Activated CD4-positive, alpha-beta T cell treated with anti-CD3 and anti-CD28 coated beads, Interleukin-2, amount 50 U/mL, for 24 hours (primary cell): ENCODE measurements around the gene C10orf143.
"Not testable (repeated sequence)": the region's sequence is repeated elsewhere in the genome, so short reads cannot be mapped to it uniquely, and the experiment has no call there.

ENCODE experiments used
- DNase-seq, 2 donors: peaks; one replicate each; pipeline ENCODE4 v3.0.0-alpha.2; 2020; ENCODE audit warnings: low read depth in 1 of 2, low spot score in 1 of 2

The C10orf143 gene

GRCh38 chr10:130037169-130037661, 73.4 kb downstream of the C10orf143 start:
- DNase-seq, result no peak

- no peak for DNase-seq
These were observed 74.1 kb downstream of the C10orf143 start for GRCh38 chr10:130036296-130037065.

- DNase-seq, result no peak
These were observed 81.4 kb downstream of the C10orf143 start for GRCh38 chr10:130029209-130029608.

GRCh38 chr10:130028465-130028819, 82.2 kb downstream of the C10orf143 start:
- no peak for DNase-seq

GRCh38 chr10:130027716-130028464, 82.7 kb downstream of the C10orf143 start:
- DNase-seq, result no peak

GRCh38 chr10:130026670-130027456, 83.8 kb downstream of the C10orf143 start:
- DNase-seq, result no peak

- no peak for DNase-seq
These were observed 84.7 kb downstream of the C10orf143 start for GRCh38 chr10:130025811-130026485.

GRCh38 chr10:130025326-130025725, 85.3 kb downstream of the C10orf143 start:
- no peak for DNase-seq

- DNase-seq, result no peak
These were observed 85.8 kb downstream of the C10orf143 start for GRCh38 chr10:130024779-130025325.

GRCh38 chr10:130024326-130024725, 86.3 kb downstream of the C10orf143 start:
- DNase-seq, result not testable (repeated sequence)

GRCh38 chr10:130023454-130024230, 87.0 kb downstream of the C10orf143 start:
- no peak for DNase-seq

- DNase-seq, result no peak
These were observed 87.9 kb downstream of the C10orf143 start for GRCh38 chr10:130022511-130023299.

GRCh38 chr10:130022086-130022485, 88.5 kb downstream of the C10orf143 start:
- DNase-seq, result no peak

GRCh38 chr10:130021383-130021950, 89.2 kb downstream of the C10orf143 start:
- no peak for DNase-seq

GRCh38 chr10:130020651-130021382, 89.8 kb downstream of the C10orf143 start:
- no peak for DNase-seq

GRCh38 chr10:130018730-130019185, 91.9 kb downstream of the C10orf143 start:
- DNase-seq, result no peak

- no peak for DNase-seq
These were observed 92.4 kb downstream of the C10orf143 start for GRCh38 chr10:130018265-130018664.

- DNase-seq, result no peak
These were observed 93.0 kb downstream of the C10orf143 start for GRCh38 chr10:130017631-130018022.
